GM21381 (cell line): ENCODE results near the gene STEAP1B.

Experiments used
- ATAC-seq: cut with Tn5 transposase; IDR thresholded peaks from one replicate; pipeline ENCODE4 v1.9.1; 2021; ENCODE audit warnings: mild to moderate bottlenecking, moderate library complexity; ENCODE audit not compliant: unreplicated experiment

Gene STEAP1B

GRCh38 chr7:22375359-22376048, 124.5 kb downstream of the STEAP1B start:
- ATAC-seq: no peak

DNA sequence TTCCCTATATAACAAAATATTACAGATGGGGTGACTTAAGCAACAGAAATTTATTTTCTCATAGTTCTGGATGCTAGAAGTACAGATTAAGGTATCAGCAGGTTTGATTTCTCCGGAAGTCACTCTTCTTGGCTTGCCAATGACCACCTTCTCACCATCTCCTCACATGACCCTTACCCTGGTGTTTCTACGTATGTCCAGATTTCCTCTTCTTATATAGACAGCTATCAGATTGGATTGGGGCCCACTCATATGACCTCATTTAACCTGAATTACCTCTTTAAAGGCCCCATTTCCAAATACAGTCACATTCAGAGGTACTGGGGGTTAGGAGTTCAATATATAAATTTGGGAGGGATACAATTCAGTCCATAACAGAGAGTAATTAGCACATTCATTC, 126.1 kb downstream of the STEAP1B start:
- no peak for ATAC-seq

GRCh38 chr7:22373388-22373787, 126.6 kb downstream of the STEAP1B start:
- ATAC-seq: no peak

DNA sequence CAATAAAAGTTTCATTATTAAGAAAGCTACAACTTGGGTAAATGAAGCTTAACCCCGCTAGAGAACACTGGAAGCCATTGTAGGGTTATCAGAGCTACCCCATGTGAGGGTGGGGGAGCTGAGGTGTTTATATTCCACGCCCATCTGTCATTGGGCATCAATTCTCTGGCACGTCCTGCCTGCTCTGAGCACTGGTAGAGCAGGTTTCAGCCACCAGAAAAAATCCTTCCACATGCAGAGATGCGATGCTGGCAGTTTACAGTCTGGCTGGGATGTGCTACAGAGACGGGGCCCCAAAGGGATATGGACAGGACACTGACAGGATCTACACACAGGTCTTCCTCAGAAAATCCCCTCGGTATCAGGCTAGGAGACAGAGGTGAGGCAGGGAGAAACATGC, 127.1 kb downstream of the STEAP1B start:
- ATAC-seq: no peak

GRCh38 chr7:22371878-22372277, 128.1 kb downstream of the STEAP1B start:
- no peak for ATAC-seq
